H1 (cell line): ENCODE data around the gene CIITA. TPM values are rescaled to one million over a fixed set of nuclear protein-coding genes. Genes with fewer than 3 reads are reported as not detected.

Experiments used
- BACH1 ChIP-seq: IDR thresholded peaks from 2 replicates; pipeline ENCODE4 v1.6.1; 2012; ENCODE audit warnings: low read length, improper control_type of control experiment
- CREB1 ChIP-seq: IDR thresholded peaks from 2 replicates; pipeline ENCODE4 v1.6.1; 2012; ENCODE audit warnings: inconsistent platforms
- CTBP2 ChIP-seq: IDR thresholded peaks from 2 replicates; pipeline ENCODE4 v1.7.0; 2011; ENCODE audit warnings: borderline replicate concordance, mild to moderate bottlenecking, moderate library complexity, mixed read lengths, low read length; ENCODE audit not compliant: insufficient read depth, insufficient read length
- E2F6 ChIP-seq: IDR thresholded peaks from 2 replicates; pipeline ENCODE4 v1.6.1; 2012; ENCODE audit warnings: inconsistent platforms
- EGR1 ChIP-seq: IDR thresholded peaks from 2 replicates; pipeline ENCODE4 v1.6.1; 2011; ENCODE audit warnings: low read depth, low read length, borderline replicate concordance
- HDAC2 ChIP-seq, 2 experiments: fragments of 300-600 bp in 1 of 2; sonication (generic) in 1 of 2; IDR thresholded peaks; 2 replicates each; pipeline ENCODE4 v1.6.1; 2011 to 2012; ENCODE audit warnings: low read depth in 2 of 2, low read length in 2 of 2, mild to moderate bottlenecking in 2 of 2, moderate library complexity in 2 of 2, borderline replicate concordance in 1 of 2, inconsistent platforms in 1 of 2
- HDAC6 ChIP-seq: IDR thresholded peaks from one replicate; pipeline ENCODE4 v1.7.1; 2012; ENCODE audit warnings: low read depth, mild to moderate bottlenecking, inconsistent platforms, low read length, moderate library complexity
- MAX ChIP-seq: IDR thresholded peaks from 2 replicates; pipeline ENCODE4 v1.6.1; 2012; ENCODE audit warnings: inconsistent platforms
- SIRT6 ChIP-seq: IDR thresholded peaks from one replicate; pipeline ENCODE4 v1.7.1; 2012; ENCODE audit warnings: low read length, inconsistent platforms
- SP1 ChIP-seq: IDR thresholded peaks from 2 replicates; pipeline ENCODE4 v1.6.1; 2011; ENCODE audit warnings: low read depth, low read length
- SP4 ChIP-seq: IDR thresholded peaks from 2 replicates; pipeline ENCODE4 v1.6.1; 2012; ENCODE audit warnings: low read length, inconsistent platforms
- TCF12 ChIP-seq: IDR thresholded peaks from 2 replicates; pipeline ENCODE4 v1.6.1; 2011; ENCODE audit warnings: low read depth, mild to moderate bottlenecking, low read length
- TEAD4 ChIP-seq: IDR thresholded peaks from 2 replicates; pipeline ENCODE4 v1.6.1; 2012; ENCODE audit warnings: low read depth, low read length, inconsistent platforms, mixed read lengths
- USF2 ChIP-seq: IDR thresholded peaks from 2 replicates; pipeline ENCODE4 v1.6.1; 2011; ENCODE audit warnings: low read length, improper control_type of control experiment
- polyA plus RNA-seq, 7 experiments: library from polyadenylated mRNA; depleted of rRNA in 3 of 7; stranded (reverse) in 5 of 7; unstranded in 2 of 7; fragments of >200 nt in 5 of 7; fragments of 200-250 nt in 2 of 7; gene quantifications; 1 replicate in 5 of 7; 2 replicates in 1 of 7; 4 replicates in 1 of 7; pipeline versions ENCODE4 v1.2.1 to v1.2.3, GENCODE V29; 2011 to 2013; ENCODE audit warnings: missing spikeins in 2 of 7, mixed read lengths in 2 of 7
- total RNA-seq: library from RNA; stranded (reverse); fragmentation: NEBNext Ultra II Directional; extraction: Animal tissue kit (Norgen Biotek cat#: 25700); gene quantifications from 2 replicates; pipeline ENCODE4 v1.2.1, GENCODE V29; 2021

Gene CIITA
- total and polyA plus RNA-seq, 2 of the 8 experiments (the other 6 are each of a cell fraction or from before 2014, with no cell fraction given): 0.07 to 0.17 TPM

GRCh38 chr16:10949424-10949970 lies 72.5 kb downstream of the CIITA start (continued):
- 0 out of 2 replicates have a peak, but pooled peaks have one; percentile 46 for TF ChIP-seq SP1
- no peak for TF ChIP-seq SIRT6
- no peak; the same call in 1 of the 2 replicates for TF ChIP-seq CREB1
- no peak for TF ChIP-seq EGR1
- peak; percentile 79 for TF ChIP-seq MAX
- TF ChIP-seq HDAC2 (IDR thresholded peaks at IDR 0.05; ENCODE audit: borderline replicate concordance in 1 of 2, low read depth in 2 of 2, low read length in 2 of 2): peak; percentile 68 to 92; a peak in 1 of 4 replicates
- TF ChIP-seq CTBP2: peak; percentile 67
- TF ChIP-seq HDAC6: no peak
- TF ChIP-seq BACH1: no peak; the same call in 1 of the 2 replicates
- 0 out of 2 replicates have a peak, but pooled peaks have one; percentile 61 for TF ChIP-seq TCF12
- TF ChIP-seq E2F6: no peak
- TF ChIP-seq USF2: peak; percentile 55; the same call in 1 of the 2 replicates
- TF ChIP-seq SP4: no peak
- TF ChIP-seq TEAD4: peak; percentile 12; the same call in 1 of the 2 replicates
